H1 (cell line): ENCODE results near the gene COPS6. TPM values are rescaled to one million over a fixed set of nuclear protein-coding genes. Genes with fewer than 3 reads are reported as not detected.

Experiments
- ASH2L ChIP-seq: fragments of 200-600, 300-600 bp; sonication (generic); IDR thresholded peaks from one replicate; pipeline ENCODE4 v1.7.1; 2017; ENCODE audit warnings: low read length
- CHD2 ChIP-seq: IDR thresholded peaks from 2 replicates; pipeline ENCODE4 v1.6.1; 2012; ENCODE audit warnings: low read length, improper control_type of control experiment
- GABPA ChIP-seq: IDR thresholded peaks from 2 replicates; pipeline ENCODE4 v1.6.1; 2011; ENCODE audit warnings: mild to moderate bottlenecking, low read length, moderate library complexity, borderline replicate concordance; ENCODE audit not compliant: insufficient read depth
- NRF1 ChIP-seq: IDR thresholded peaks from 2 replicates; pipeline ENCODE4 v1.6.1; 2011; ENCODE audit warnings: mild to moderate bottlenecking, low read depth, low read length, improper control_type of control experiment
- SP4 ChIP-seq: IDR thresholded peaks from 2 replicates; pipeline ENCODE4 v1.6.1; 2012; ENCODE audit warnings: low read length, inconsistent platforms
- polyA plus RNA-seq, 7 experiments: library from polyadenylated mRNA; depleted of rRNA in 3 of 7; stranded (reverse) in 5 of 7; unstranded in 2 of 7; fragments of >200 nt in 5 of 7; fragments of 200-250 nt in 2 of 7; gene quantifications; 1 replicate in 5 of 7; 2 replicates in 1 of 7; 4 replicates in 1 of 7; pipeline versions ENCODE4 v1.2.1 to v1.2.3, GENCODE V29; 2011 to 2013; ENCODE audit warnings: missing spikeins in 2 of 7, mixed read lengths in 2 of 7
- total RNA-seq: library from RNA; stranded (reverse); fragmentation: NEBNext Ultra II Directional; extraction: Animal tissue kit (Norgen Biotek cat#: 25700); gene quantifications from 2 replicates; pipeline ENCODE4 v1.2.1, GENCODE V29; 2021

The COPS6 gene
- total and polyA plus RNA-seq, 2 of the 8 experiments (the other 6 are each of a cell fraction or from before 2014, with no cell fraction given): 127 to 225 TPM

- TF ChIP-seq GABPA (no peak), CHD2 (no peak), SP4 (no peak), ASH2L (no peak), NRF1 (no peak)
Measured at GRCh38 chr7:100111914-100112313, 23.1 kb downstream of the COPS6 start (continued).
